ENCODE measurements around the gene BCAS4. TPM values are rescaled to one million over a fixed set of nuclear protein-coding genes. Genes with fewer than 3 reads are reported as not detected.

The BCAS4 gene
- total RNA-seq, 1 experiment from 2014 or later: 25.8 TPM

GRCh38 chr20:50901301-50901700 is 106.4 kb downstream of the BCAS4 start (continued):
- TF ChIP-seq ZNF671 (CRISPR knock-in tag; IDR thresholded peaks at IDR 0.05) (no peak), RORB (CRISPR knock-in tag; IDR thresholded peaks at IDR 0.05) (no peak), MAX (CRISPR knock-in tag; IDR thresholded peaks at IDR 0.05) (no peak)

GRCh38 chr20:50903353-50904051 is 108.6 kb downstream of the BCAS4 start:
- TF ChIP-seq HMGXB4 (CRISPR knock-in tag; IDR thresholded peaks at IDR 0.05) (no peak), ZMAT4 (CRISPR knock-in tag; IDR thresholded peaks at IDR 0.05) (no peak), TCF7 (CRISPR knock-in tag; IDR thresholded peaks at IDR 0.05; ENCODE audit: low read depth) (no peak), ATF3 (CRISPR knock-in tag; conservative IDR thresholded peaks at IDR 0.05) (no peak), ZNF121 (CRISPR knock-in tag; IDR thresholded peaks at IDR 0.05) (no peak), ZNF423 (CRISPR knock-in tag; IDR thresholded peaks at IDR 0.05) (no peak), IRF2 (CRISPR knock-in tag; IDR thresholded peaks at IDR 0.05; ENCODE audit: borderline replicate concordance, low read depth) (no peak), NFYB (CRISPR knock-in tag; conservative IDR thresholded peaks at IDR 0.05; ENCODE audit: low read depth) (no peak), SP1 (CRISPR knock-in tag; conservative IDR thresholded peaks at IDR 0.05) (no peak), E2F4 (CRISPR knock-in tag; IDR thresholded peaks at IDR 0.05; ENCODE audit: borderline replicate concordance, low read depth) (no peak), ZNF416 (CRISPR knock-in tag; IDR thresholded peaks at IDR 0.05) (no peak), AFF4 (CRISPR knock-in tag; IDR thresholded peaks at IDR 0.05; ENCODE audit: borderline replicate concordance) (no peak), ESRRA (CRISPR knock-in tag; IDR thresholded peaks at IDR 0.05; ENCODE audit: borderline replicate concordance) (no peak), FOXP4 (CRISPR knock-in tag; IDR thresholded peaks at IDR 0.05) (no peak)
- H3K4me3 Mint-ChIP-seq: no peak overlapping the region
- CTCF ChIA-PET: interaction anchor here (0.5 to 0.7 kb wide), 2 partner anchors 109 to 110 kb away, joined by 3 read pairs; partner anchors contain the start of gene BCAS4
- peaks cover 26% of the 10 kb centered on the region for H3K4me1 Mint-ChIP-seq
- no peak for DNase-seq (ENCODE audit: low spot score)
- peak overlapping the region; percentile 42 for H3K27ac Mint-ChIP-seq
- ATAC-seq: no peak
- no peaks in the 10 kb centered on the region for H3K27me3 Mint-ChIP-seq (ENCODE audit: low read depth)
- POLR2A ChIA-PET: no interaction called here
- no peaks in the 10 kb centered on the region for H3K9me3 Mint-ChIP-seq
- peaks cover 47% of the 10 kb centered on the region for H3K36me3 Mint-ChIP-seq
